RKO (cell line): ENCODE data around the gene UCK1.
"Not testable (repeated sequence)": the region's sequence is repeated elsewhere in the genome, so short reads cannot be mapped to it uniquely, and the experiment has no call there.

Source experiments
- DNase-seq: peaks from one replicate; pipeline ENCODE4 v3.0.0-alpha.2; 2016; ENCODE audit warnings: low spot score

The UCK1 gene

DNA sequence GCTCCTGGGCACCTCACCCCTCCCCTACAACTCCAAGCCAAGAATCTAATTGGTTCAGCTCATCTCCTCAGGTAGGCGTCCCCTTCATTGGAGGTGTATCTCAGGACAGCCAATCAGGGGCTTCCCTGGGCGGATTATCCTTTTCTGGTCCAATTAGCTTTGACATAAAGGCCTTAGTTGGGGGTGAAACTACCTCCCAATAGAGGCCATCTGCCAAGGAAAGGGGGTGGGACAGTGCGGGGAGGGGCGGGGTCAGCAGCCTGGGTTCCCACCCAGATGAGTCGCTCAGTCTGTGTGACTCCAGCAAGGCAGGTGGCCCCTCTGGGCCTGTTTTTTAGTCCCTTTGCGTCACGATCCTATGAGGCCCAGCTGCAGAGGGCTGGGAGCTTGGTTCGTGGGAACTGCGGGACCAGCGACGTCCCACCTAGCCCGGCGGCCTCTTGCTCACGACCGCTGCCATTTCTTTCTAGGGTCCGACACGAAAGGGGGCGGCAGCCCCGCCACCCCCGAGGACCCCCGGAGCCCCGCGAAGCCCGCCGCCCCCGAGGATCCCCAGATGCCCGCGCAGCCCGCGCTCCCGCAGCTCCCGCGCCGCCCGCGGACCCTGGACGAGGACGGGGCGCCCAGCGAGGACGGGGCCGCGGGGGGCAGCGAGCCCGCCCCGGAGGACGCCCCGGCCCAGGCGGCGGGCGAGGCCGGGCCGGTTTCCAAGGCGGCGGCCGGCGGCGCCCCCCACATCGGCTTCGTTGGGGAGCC, 23.2 kb upstream of the UCK1 start:
- DNase-seq: no peak

DNA sequence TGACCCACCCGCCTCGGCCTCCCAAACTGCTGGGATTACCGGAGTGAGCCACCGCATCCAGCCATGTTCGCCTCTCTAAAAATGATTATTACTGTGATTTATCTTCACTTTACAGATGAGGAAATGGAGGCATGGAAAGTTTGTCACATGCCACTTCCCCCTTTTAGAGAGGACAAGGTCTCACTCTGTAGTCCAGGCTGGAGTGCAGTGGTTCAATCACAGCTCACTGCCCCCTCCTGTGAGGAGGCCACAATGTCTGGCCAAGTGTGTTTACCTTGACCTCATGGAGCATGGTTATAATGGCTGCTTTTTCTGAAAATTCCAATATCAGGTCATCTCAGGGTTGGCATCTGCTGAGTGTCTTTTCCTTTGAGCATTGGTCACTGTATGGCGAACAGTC, 21.0 kb upstream of the UCK1 start:
- DNase-seq: no peak

- not testable (repeated sequence) for DNase-seq
Observed at GRCh38 chr9:131550465-131550864, 19.4 kb upstream of the UCK1 start.

DNA sequence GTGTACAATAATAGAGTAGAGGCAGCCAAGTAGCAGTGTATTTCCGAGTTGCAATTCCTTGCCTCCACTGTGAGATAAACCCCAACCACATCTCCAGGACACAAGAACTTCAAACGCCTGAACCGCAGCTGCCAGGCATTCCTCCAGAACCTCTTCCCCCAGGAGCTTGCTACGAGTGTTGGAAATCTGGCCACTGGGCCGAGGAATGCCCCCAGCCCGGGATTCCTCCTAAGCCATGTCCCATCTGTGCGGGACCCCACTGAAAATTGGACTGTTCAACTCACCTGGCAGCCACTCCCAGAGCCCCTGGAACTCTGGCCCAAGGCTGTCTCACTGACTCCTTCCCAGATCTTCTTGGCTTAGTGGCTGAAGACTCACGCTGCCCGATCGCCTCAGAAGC, 18.1 kb upstream of the UCK1 start:
- not testable (repeated sequence) for DNase-seq

GRCh38 chr9:131546336-131547084, 15.4 kb upstream of the UCK1 start:
- DNase-seq: no peak

- no peak for DNase-seq
Observed at GRCh38 chr9:131545786-131546335, 14.8 kb upstream of the UCK1 start.

DNA sequence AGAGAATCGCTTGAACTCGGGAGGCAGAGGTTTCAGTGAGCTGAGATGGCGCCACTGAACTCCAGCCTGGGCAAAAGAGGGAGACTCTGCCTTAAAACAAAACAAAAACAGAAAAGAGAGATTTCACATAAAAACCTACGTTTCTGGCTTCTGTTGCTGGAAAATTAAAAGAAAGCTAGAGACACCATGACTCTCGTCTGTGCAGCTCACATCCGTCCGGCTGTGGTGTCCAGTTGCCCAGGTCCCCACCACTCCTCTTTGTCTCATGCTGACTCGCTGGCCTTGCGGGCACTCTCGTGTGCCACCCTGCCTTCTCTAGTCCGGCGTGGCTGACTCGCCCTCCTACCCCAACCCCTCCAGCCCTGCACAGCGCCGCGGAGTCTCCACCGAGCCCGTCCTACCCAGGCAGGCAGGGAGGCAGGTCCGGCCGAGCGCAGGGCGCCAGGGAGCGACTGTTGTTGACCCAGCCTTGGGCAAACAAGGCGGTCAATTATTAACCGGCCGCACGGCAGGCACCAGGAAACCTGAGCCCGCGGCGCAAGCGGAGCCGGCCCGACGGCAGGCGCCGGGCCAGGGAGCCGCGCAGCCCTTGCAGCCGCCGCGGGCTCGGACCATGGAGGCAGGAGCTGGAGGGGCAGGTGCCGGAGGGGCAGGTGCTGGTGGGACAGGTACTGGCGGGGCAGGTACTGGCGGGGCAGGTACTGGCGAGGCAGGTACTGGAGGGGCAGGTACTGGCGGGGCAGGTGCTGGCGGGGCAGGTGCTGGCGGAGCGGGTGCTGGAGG, 14.1 kb upstream of the UCK1 start, which contains the start of gene PRRT1B:
Gene PRRT1B (plus strand): TSS at position 521 of the 783 bp plus-strand sequence. CDS start 93 bp downstream, at position 614.
- no peak for DNase-seq

DNA sequence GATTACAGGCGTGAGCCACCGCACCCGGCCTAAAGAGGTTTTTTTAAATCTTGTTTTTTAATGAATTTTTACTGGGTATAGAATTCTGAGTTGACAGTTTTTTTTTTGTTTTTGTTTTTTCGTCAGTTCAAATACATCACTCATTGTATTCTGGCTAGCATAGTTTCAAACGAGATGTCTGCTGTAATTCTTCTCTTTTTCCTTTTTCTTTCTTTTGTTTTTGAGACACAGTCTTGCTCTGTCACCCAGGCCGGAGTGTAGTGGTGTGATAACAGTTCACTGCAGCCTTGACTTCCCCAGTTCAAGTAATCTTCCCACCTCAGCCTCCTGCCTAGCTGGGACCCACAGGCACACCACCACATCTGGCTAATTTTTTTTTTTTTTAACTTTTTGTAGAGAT, 12.1 kb upstream of the UCK1 start:
- no peak for DNase-seq

DNA sequence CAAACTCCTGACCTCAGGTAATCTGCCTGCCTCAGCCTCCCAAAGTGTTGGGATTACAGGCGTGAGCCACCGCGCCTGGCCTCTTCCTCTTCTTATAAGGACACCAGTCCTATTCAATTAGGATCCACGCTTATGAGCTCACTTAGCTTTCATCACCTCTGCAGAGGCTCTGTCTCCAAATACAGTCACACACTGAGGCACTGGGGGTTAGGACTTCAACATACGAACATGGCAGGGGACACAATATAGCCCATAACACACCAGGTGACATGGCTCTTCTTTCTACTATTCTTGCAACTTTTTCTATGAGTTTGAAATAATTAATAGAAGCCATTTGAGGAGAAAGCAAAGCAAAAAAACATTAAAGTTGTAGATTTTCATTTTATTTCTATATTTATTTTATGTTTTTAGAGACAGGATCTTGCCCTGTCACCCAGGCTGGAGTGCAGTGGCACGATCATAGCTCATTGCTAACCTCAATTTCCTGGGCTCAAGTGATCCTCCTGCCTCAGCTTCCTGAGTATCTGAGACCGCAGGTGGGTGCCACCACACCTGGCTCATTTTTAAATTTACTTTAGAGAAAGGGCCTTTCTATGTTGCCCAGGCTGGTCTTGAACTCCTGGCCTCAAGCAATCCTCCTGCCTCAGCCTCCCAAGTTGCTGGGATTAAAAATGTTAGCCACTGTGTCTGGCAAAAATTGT, 8.3 kb upstream of the UCK1 start:
- no peak for DNase-seq

GRCh38 chr9:131537946-131538345, 6.9 kb upstream of the UCK1 start:
- DNase-seq: no peak

DNA sequence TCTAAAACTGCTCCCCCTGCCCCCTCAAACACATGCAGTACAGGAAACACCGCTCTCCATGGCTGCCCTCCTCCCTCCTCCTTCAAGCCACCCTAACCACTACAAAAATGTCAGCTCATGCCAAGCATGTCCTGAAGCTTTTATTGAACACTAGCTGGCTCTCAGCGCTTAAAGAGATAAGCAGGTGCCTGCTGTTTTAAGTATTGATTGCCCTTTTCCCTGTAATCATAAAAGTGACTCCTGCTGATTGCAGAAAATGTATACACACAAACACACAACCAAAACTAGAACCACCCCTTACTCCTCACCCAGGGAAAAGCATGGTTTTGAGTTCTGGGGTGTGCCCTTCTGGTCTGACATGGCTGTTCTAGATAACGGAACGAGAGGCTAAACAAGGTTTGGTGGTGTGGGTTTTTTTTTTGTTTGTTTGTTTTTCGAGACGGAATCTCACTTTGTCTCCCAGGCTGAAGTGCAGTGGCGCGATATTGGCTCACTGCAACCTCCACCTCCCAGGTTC, 3.7 kb upstream of the UCK1 start:
- no peak for DNase-seq

- DNase-seq: peak; percentile 60
Observed at GRCh38 chr9:131530546-131530919, 530 bp downstream of the UCK1 start.

GRCh38 chr9:131529597-131530545, 1.2 kb downstream of the UCK1 start:
- peak; percentile 43 for DNase-seq

DNA sequence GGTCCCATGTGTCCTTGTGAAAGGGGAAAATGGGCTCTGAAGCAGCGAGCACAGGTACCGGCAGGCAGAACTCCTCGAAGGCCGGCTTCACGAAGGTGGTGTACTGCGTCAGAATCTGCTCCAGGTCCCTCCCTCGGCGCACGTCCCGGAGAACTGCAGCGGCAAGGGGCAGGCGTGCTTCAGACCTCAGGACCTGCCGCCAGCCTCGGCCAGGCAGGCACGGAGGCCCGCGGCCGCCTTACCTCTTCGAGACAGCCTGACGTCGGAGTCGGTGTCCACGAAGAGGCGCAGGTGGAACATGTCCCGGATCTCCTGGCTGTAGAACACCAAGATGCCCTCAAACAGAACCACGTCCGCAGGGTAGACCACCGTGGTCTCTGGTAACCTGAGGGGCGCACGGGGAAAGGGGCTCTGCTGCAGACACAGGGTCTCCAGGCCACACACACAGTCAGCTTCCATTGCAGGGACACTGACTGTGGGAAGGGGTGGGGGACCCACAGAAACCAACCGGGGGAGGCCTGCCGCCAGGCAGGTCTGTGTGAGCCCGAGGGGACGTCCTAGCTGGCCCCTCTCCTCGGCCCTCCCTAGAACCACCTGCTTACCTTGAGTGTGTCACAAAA, 2.1 kb downstream of the UCK1 start:
- no peak for DNase-seq

DNA sequence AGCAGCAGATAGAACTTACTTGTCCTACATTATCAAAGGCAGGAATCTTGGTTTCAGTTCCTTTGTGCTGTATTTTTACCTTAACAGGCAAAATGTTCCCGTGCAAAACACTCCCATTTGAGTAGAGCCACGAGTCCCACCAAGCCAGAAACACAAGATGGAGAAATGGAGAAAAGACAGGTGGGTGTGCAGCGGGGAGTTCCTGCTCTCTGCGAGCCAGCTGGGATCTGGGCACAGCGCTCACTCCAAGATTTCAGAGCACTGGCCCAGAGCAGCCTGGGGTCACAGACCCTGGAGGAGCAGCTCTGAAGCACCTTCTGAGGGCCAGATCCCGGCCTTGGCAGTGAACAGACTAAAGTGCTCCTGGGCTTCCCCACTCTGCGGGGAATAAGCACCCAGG, 2.9 kb downstream of the UCK1 start:
- no peak for DNase-seq

GRCh38 chr9:131525643-131526565, 5.2 kb downstream of the UCK1 start:
- no peak for DNase-seq

GRCh38 chr9:131524665-131525315, 6.3 kb downstream of the UCK1 start:
- no peak for DNase-seq
